SKM-1 (cell line): ENCODE measurements around the gene C12orf56.

ENCODE experiments used
- DNase-seq: peaks from one replicate; lab custom pipeline; 2025; ENCODE audit not compliant: unreplicated experiment; lab: John Stamatoyannopoulos, UW

The C12orf56 gene

GRCh38 chr12:64390275-64390851 is at the start of gene C12orf56:
Gene C12orf56, minus strand, starts transcription at chr12:64390758. Its CDS starts 193 bp downstream, at chr12:64390565.
- DNase-seq, result no peak

DNA sequence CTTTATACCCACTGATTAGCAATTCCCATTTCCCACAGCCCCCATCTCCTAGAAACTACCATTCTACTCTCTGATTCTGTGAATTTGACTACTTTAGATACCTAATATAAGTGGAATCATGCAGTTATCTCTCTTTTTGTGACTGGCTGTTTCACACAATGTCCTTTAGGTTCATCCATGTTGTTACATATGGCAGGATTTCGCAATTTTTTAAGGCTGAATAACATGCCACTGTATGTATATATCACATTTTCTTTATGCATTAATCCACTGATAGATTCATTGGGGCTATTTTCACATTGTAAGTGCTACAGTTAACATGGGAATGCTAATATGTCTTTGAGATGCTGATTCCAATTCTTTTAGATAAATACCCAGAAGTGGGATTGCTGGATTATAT is 49.5 kb upstream of the C12orf56 start:
- DNase-seq, result no peak

- DNase-seq, result no peak
Observed at GRCh38 chr12:64433915-64434314, 43.4 kb upstream of the C12orf56 start.

- DNase-seq, result no peak
Observed at GRCh38 chr12:64431791-64432190, 41.2 kb upstream of the C12orf56 start.

DNA sequence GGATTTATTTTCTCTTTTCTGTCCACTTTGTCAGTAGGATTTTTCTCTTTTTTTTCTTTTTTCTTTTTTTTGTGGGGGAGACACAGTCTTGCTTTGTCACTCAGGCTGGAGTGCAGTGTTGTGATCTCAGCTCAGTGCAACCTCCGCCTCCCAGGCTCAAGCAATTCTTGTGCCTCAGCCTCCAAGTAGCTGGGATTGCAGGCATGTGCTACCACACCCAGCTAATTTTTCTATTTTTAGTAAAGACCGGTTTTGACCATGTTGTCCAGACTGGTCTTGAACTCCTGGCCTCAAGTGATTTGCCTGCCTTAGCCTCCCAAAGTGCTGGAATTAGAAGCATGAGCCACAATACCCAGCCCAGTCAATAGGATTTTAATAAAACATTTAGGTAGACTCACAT is 40.3 kb upstream of the C12orf56 start:
- DNase-seq, result no peak

DNA sequence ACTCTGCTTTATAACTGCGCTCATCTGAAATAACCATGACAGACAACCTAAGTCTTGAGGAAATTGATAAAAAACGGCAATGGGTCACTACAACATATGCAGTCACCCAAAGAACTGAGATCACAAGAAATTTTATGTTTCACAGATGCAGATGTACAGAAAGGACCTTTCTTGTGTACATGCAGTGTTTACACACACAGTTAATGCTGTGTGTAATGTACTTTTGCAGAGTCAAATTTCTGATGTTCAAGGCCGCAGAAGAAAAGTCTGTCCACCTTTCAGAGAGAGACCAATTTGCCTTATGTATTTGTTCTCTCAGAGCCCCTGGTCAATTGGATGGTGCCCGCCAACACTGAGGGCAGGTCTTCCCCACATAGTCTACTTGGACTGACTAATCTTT is 38.4 kb upstream of the C12orf56 start:
- DNase-seq, result no peak

GRCh38 chr12:64427988-64428387 is 37.4 kb upstream of the C12orf56 start:
- no peak for DNase-seq

- DNase-seq, result no peak
Observed at GRCh38 chr12:64419696-64420095, 29.1 kb upstream of the C12orf56 start.

- DNase-seq, result no peak
Observed at GRCh38 chr12:64418209-64418608, 27.7 kb upstream of the C12orf56 start.

- no peak for DNase-seq
Observed at GRCh38 chr12:64413884-64414283, 23.3 kb upstream of the C12orf56 start.

- DNase-seq, result no peak
Observed at GRCh38 chr12:64412459-64412858, 21.9 kb upstream of the C12orf56 start.

- DNase-seq, result no peak
Observed at GRCh38 chr12:64411427-64411826, 20.9 kb upstream of the C12orf56 start.

GRCh38 chr12:64407342-64408223 is 17.0 kb upstream of the C12orf56 start:
- DNase-seq, result no peak

GRCh38 chr12:64404470-64405256 is 14.1 kb upstream of the C12orf56 start:
- DNase-seq, result no peak

DNA sequence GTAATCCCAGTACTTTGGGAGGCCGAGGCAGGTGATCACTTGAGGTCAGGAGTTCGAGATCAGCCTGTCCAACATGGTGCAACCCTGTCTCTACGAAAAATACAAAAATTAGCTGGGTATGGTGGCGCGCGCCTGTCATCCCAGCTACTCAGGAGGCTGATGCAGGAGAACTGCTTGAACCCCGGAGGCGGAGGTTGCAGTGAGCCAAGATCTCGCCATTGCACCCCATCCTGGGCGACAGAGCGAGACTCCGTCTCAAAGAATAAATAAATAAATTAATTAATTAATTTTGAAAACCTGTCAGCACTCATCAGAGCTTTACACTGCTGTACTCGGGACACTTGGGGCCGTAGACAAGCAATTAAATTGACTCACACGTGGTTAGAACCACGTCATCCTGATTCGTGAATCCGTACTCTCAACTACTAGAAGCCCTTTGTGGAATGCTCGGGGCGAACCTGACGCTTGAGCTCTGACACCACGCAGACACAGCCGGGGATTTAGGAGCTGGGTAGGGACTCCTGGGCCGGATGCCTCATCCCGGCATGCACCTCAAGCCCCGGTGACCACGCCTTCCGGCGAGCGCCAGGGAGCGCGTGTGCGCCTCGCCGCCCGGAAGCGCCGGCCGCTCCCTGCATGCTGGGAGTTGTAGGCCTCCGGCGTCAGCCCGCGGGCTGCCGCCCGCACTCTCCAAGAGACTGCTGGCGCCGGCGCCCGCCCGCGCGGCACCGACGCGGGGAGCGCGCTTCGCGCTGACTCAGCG is 13.3 kb upstream of the C12orf56 start, which contains the start of gene XPOT:
XPOT (plus strand) TSS at position 686 of the 763 bp plus-strand sequence. CDS start 5,644 bp downstream, outside the sequence.
- DNase-seq, result peak; percentile 47

GRCh38 chr12:64402181-64402580 is 11.6 kb upstream of the C12orf56 start:
- no peak for DNase-seq

DNA sequence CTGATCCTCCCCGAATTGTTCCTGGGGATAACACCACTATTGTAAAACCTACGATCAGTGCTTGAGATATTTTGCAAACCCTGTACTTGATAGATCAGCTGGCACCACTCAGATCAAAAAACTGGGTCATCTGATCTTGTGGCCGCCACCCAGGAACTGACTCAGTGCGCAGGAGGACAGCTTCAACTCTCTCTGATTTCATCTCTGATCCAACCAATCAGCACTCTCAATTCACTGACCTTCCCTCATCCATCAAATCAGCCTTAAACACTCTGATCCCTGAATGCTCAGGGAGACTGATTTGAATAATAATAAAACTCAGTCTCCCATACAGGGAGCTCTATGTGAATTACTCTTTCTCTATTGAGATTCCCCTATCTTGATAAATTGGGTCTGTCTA is 9.5 kb upstream of the C12orf56 start:
- no peak for DNase-seq

GRCh38 chr12:64395739-64396138 is 5.2 kb upstream of the C12orf56 start:
- DNase-seq, result no peak

GRCh38 chr12:64392221-64392620 is 1.7 kb upstream of the C12orf56 start:
- no peak for DNase-seq

- no peak for DNase-seq
Observed at GRCh38 chr12:64389154-64389553, 1.4 kb downstream of the C12orf56 start.
